T-helper 2 cell treated with Interferon-gamma antibody and Interleukin-4, amounts not matched to agents 100 ng/mL and 5 ng/mL, for 36 hours (primary cell): ENCODE measurements around the gene SNX33. TPM values are rescaled to one million over a fixed set of nuclear protein-coding genes. Genes with fewer than 3 reads are reported as not detected.
"Not testable (repeated sequence)": the region's sequence is repeated elsewhere in the genome, so short reads cannot be mapped to it uniquely, and the experiment has no call there.

Experiments
- intact Hi-C: fragments of 100-400 bp; cut with micrococcal nuclease; formaldehyde crosslinking; loops from one replicate; pipeline ENCODE4 v1.15.1; 2023
- total RNA-seq: library from RNA; stranded (reverse); gene quantifications from 2 replicates; pipeline ENCODE4 v1.2.3, GENCODE V29; 2022

Gene SNX33
- total RNA-seq, 1 donor from 2014 or later: 1.5 TPM

GRCh38 chr15:75661100-75661755, 13.5 kb downstream of the SNX33 start:
- intact Hi-C loops: no loop called here

GRCh38 chr15:75661756-75662140, 14.0 kb downstream of the SNX33 start:
- intact Hi-C loops: no loop called here

GRCh38 chr15:75662823-75663519, 15.3 kb downstream of the SNX33 start:
- intact Hi-C loops: no loop called here

- intact Hi-C loops: no loop called here
Measured at GRCh38 chr15:75663931-75664421, 16.3 kb downstream of the SNX33 start.

- intact Hi-C loops: no loop called here
Measured at GRCh38 chr15:75666823-75667501, 19.2 kb downstream of the SNX33 start.

- intact Hi-C loops: no loop called here
Measured at GRCh38 chr15:75669191-75669878, 21.6 kb downstream of the SNX33 start.

GRCh38 chr15:75669879-75670212, 22.1 kb downstream of the SNX33 start:
- intact Hi-C loops: no loop called here

- intact Hi-C loops: no loop called here
Measured at GRCh38 chr15:75671730-75672602, 24.3 kb downstream of the SNX33 start.

GRCh38 chr15:75672646-75673425, 25.1 kb downstream of the SNX33 start:
- intact Hi-C loops: no loop called here

- intact Hi-C loops: no loop called here
Measured at GRCh38 chr15:75673426-75674235, 25.9 kb downstream of the SNX33 start.

- intact Hi-C loops: no loop called here
Measured at GRCh38 chr15:75674366-75674765, 26.7 kb downstream of the SNX33 start.

- intact Hi-C loops: no loop called here
Measured at GRCh38 chr15:75675579-75676404, 28.1 kb downstream of the SNX33 start.

GRCh38 chr15:75676688-75677464, 29.2 kb downstream of the SNX33 start:
- intact Hi-C loops: no loop called here

- intact Hi-C loops: no loop called here
Measured at GRCh38 chr15:75677465-75678323, 30.0 kb downstream of the SNX33 start.

- intact Hi-C loops: not testable (repeated sequence)
Measured at GRCh38 chr15:75678324-75678690, 30.6 kb downstream of the SNX33 start.

GRCh38 chr15:75680007-75680789, 32.5 kb downstream of the SNX33 start:
- intact Hi-C loops: no loop called here
